HepG2 (cell line): ENCODE data around the gene F7. TPM values are rescaled to one million over a fixed set of nuclear protein-coding genes. Genes with fewer than 3 reads are reported as not detected.

Experiments
- ATAC-seq: fragments of 200-7000 bp; cut with Tn5 transposase; 3 replicates; pipeline ENCODE4 v1.9.1; 2020; ENCODE audit warnings: mild to moderate bottlenecking, moderate library complexity
- BruUV-seq: library from RNA; stranded (reverse); fragments of 400-500 nt; replicated peaks from 2 replicates; lab custom pipeline; 2021; lab: Mats Ljungman, UMichigan
- CTCF ChIA-PET: fragments of 300-600 bp; formaldehyde crosslinking; extraction: SDS; loops from one replicate; lab custom pipeline; 2021; ENCODE audit warnings: low total read pairs, inconsistent platforms, low intra/inter-chr PET ratio; lab: Yijun Ruan, JAX
- POLR2A ChIA-PET: fragments of 350-600 bp; sonication (Branson Sonifier 250); formaldehyde crosslinking; loops from one replicate; lab custom pipeline; 2020; ENCODE audit warnings: antibody characterized with exemption, inconsistent platforms; lab: Yijun Ruan, JAX
- DNase-seq: peaks from one replicate; pipeline ENCODE4 v3.0.0-alpha.2; 2015; ENCODE audit warnings: low spot score
- FAIRE-seq: peaks from 3 replicates; lab custom pipeline; 2011; peaks lifted over from hg19 to GRCh38; lab: Jason Lieb, UNC
- H2AFZ ChIP-seq: one replicate; pipeline ENCODE4 v1.6.1; 2011; ENCODE audit warnings: low read length, inconsistent platforms
- H3K27ac ChIP-seq: fragments of 300-600 bp; 3 replicates; pipeline ENCODE4 v1.8.0; 2011; ENCODE audit warnings: mixed run types, mild to moderate bottlenecking, mixed read lengths, low read length, inconsistent platforms; ENCODE audit not compliant: insufficient read depth; ENCODE audit errors: extremely low read length
- H3K27me3 ChIP-seq, 2 experiments: fragments of 200-600 bp in 1 of 2; 2 replicates in 1 of 2; 3 replicates in 1 of 2; pipeline versions ENCODE4 v1.6.0 to v1.8.0; 2011; ENCODE audit warnings: low read length in 2 of 2, mild to moderate bottlenecking in 2 of 2, moderate library complexity in 2 of 2, inconsistent platforms in 1 of 2; ENCODE audit not compliant: insufficient read depth in 2 of 2, control insufficient read depth in 1 of 2
- H3K36me3 ChIP-seq, 2 experiments: fragments of 200-600 bp in 1 of 2; replicated peaks in 1 of 2; 2 replicates in 1 of 2; 3 replicates in 1 of 2; pipeline versions ENCODE4 v1.5.1 to v1.8.0; 2011; ENCODE audit warnings: low read length in 2 of 2, inconsistent platforms in 1 of 2; ENCODE audit not compliant: insufficient read depth in 2 of 2, control insufficient read depth in 1 of 2
- H3K4me1 ChIP-seq: 2 replicates; pipeline ENCODE4 v1.5.1; 2012; ENCODE audit warnings: low read length, inconsistent platforms; ENCODE audit not compliant: insufficient read depth
- H3K4me2 ChIP-seq: 2 replicates; pipeline ENCODE4 v1.6.0; 2011; ENCODE audit warnings: low read depth, low read length, inconsistent platforms
- H3K4me3 ChIP-seq, 3 experiments: fragments of 200-600 bp in 1 of 3; sonication (generic), shearing (Covaris generic) in 1 of 3; replicated peaks in 1 of 3; 2 replicates each; pipeline ENCODE4 v1.5.1; 2011 to 2016; ENCODE audit warnings: low read length in 3 of 3, inconsistent platforms in 2 of 3, low read depth in 2 of 3, mild to moderate bottlenecking in 2 of 3, control low read depth in 1 of 3, mixed read lengths in 1 of 3; ENCODE audit not compliant: insufficient read depth in 1 of 3
- H3K79me2 ChIP-seq: one replicate; pipeline ENCODE4 v1.6.1; 2011; ENCODE audit warnings: low read length, inconsistent platforms; ENCODE audit not compliant: insufficient read depth
- H3K9ac ChIP-seq: 2 replicates; pipeline ENCODE4 v1.6.0; 2011; ENCODE audit warnings: mild to moderate bottlenecking, low read depth, low read length, inconsistent platforms; ENCODE audit not compliant: insufficient read depth
- H3K9me3 ChIP-seq: 2 replicates; pipeline ENCODE4 v1.5.1; 2012; ENCODE audit warnings: mild to moderate bottlenecking, low read length
- H4K20me1 ChIP-seq: 2 replicates; pipeline ENCODE4 v1.6.0; 2011; ENCODE audit warnings: inconsistent platforms, mild to moderate bottlenecking, low read length, moderate library complexity; ENCODE audit not compliant: insufficient read depth
- AGO1 ChIP-seq: fragments of 200-400 bp; formaldehyde crosslinking; IDR thresholded peaks from 2 replicates; pipeline ENCODE4 v1.6.1; 2017; ENCODE audit warnings: mild to moderate bottlenecking, low read depth, low read length, moderate library complexity; ENCODE audit not compliant: poor library complexity, severe bottlenecking
- NRL ChIP-seq: sonication (generic); formaldehyde crosslinking; IDR thresholded peaks from 2 replicates; pipeline ENCODE4 v1.5.0; 2020; ENCODE audit warnings: missing genetic modification reagents, mild to moderate bottlenecking, moderate library complexity, borderline replicate concordance
- SRY ChIP-seq: sonication (generic); formaldehyde crosslinking; IDR thresholded peaks from 2 replicates; pipeline ENCODE4 v1.8.0; 2022; ENCODE audit warnings: mild to moderate bottlenecking, missing genetic modification reagents
- TP53 ChIP-seq: sonication (generic); formaldehyde crosslinking; conservative IDR thresholded peaks from 2 replicates; pipeline ENCODE4 v1.4.0; 2020; ENCODE audit warnings: missing genetic modification reagents
- ZBTB14 ChIP-seq: sonication (generic); formaldehyde crosslinking; IDR thresholded peaks from 2 replicates; pipeline ENCODE4 v1.4.0; 2020; ENCODE audit warnings: missing genetic modification reagents
- ZNF318 ChIP-seq: sonication (generic); formaldehyde crosslinking; IDR thresholded peaks from 2 replicates; pipeline ENCODE4 v1.4.0; 2020; ENCODE audit warnings: mild to moderate bottlenecking, missing genetic modification reagents
- ZNF660 ChIP-seq: sonication (generic); formaldehyde crosslinking; IDR thresholded peaks from 2 replicates; pipeline ENCODE4 v1.5.1; 2020; ENCODE audit warnings: mild to moderate bottlenecking, low read depth, missing genetic modification reagents, borderline replicate concordance
- ZSCAN21 ChIP-seq: sonication (generic); formaldehyde crosslinking; IDR thresholded peaks from 2 replicates; pipeline ENCODE4 v1.8.0; 2022; ENCODE audit warnings: mild to moderate bottlenecking, missing genetic modification reagents, moderate library complexity, borderline replicate concordance
- WGBS: methylation state at CpG from one replicate; pipeline ENCODE4 v1.1.6; 2017; ENCODE audit warnings: low lambda C conversion rate; 5-methylcytosine and 5-hydroxymethylcytosine counted together
- in situ Hi-C: cut with HindIII; loops from 2 replicates; pipeline ENCODE4 v1.10.0; 2017; ENCODE audit warnings: low pct_unique_long_range_greater_than_20kb; ENCODE audit not compliant: extremely low pct_ligation_motif_present
- intact Hi-C: fragments of 100-400 bp; cut with micrococcal nuclease; formaldehyde crosslinking; loops from one replicate; pipeline ENCODE4 v1.10.0; 2022; ENCODE audit not compliant: unreplicated experiment
- polyA plus RNA-seq, 8 experiments: library from polyadenylated mRNA; depleted of rRNA in 3 of 8; stranded (reverse) in 7 of 8; unstranded in 1 of 8; fragments of >200 nt; fragmentation: Illumina TruSeq in 4 of 8; extraction: Trizol in 4 of 8; gene quantifications; 2 replicates each; pipeline versions ENCODE4 v1.2.1 to v1.2.3, GENCODE V29; 2011 to 2016; ENCODE audit warnings: low read depth in 4 of 8, missing spikeins in 1 of 8, mixed read lengths in 1 of 8; ENCODE audit not compliant: insufficient read depth in 1 of 8
- total RNA-seq, 5 experiments: library from RNA; depleted of rRNA; stranded (reverse); fragments of >200 nt; fragmentation: Illumina TruSeq; extraction: Trizol; gene quantifications; 2 replicates each; pipeline ENCODE4 v1.2.3, GENCODE V29; 2016; ENCODE audit warnings: low read depth in 1 of 5
- TF ChIP-seq, protein P1 (sequence below): sonication (generic); formaldehyde crosslinking; IDR thresholded peaks from 2 replicates; pipeline ENCODE4 v1.5.0; 2020; ENCODE audit warnings: missing genetic modification reagents, mild to moderate bottlenecking, borderline replicate concordance

The F7 gene
- total and polyA plus RNA-seq, 2 of the 13 experiments (the other 11 are each of a cell fraction or from before 2014, with no cell fraction given), result 12.6 to 26.5 TPM

GRCh38 chr13:113121183-113121927 lies 15.8 kb downstream of the F7 start:
- ChIA-PET CTCF (no interaction called here), POLR2A (interaction anchor here (0.6 to 3.2 kb wide), 2 partner anchors 18 to 154 kb away, joined by 4 to 71 read pairs; partner anchors contain the start of gene F7)
- FAIRE-seq (no peak), ATAC-seq (no peak), DNase-seq (no peak)
- Histone ChIP-seq H3K36me3 (peaks cover 0 to 1% of the 10 kb centered on the region in 2 experiments; a peak in 2 of 5 replicates), H3K27me3 (no peaks in the 10 kb centered on the region; a peak in 1 of 5 replicates), H4K20me1 (peaks cover 4% of the 10 kb centered on the region; the same call in 1 of the 2 replicates), H3K4me3 (no peak overlapping the region), H3K4me2 (no peak overlapping the region), H3K4me1 (peaks cover 34% of the 10 kb centered on the region), H3K9me3 (no peaks in the 10 kb centered on the region), H3K27ac (no peak overlapping the region), H3K79me2 (peaks cover 28% of the 10 kb centered on the region), H2AFZ (no peak overlapping the region), H3K9ac (no peak overlapping the region)
- WGBS, result 96% methylated on average over 15 of the region's 24 CpGs
- in situ Hi-C loops, result loop anchor here (5.0 kb wide), 1 partner anchor 84 kb away; no protein-coding TSS in a partner anchor
- BruUV-seq, result no TSS peak
- intact Hi-C loops, result loop anchor here (5.0 kb wide), 2 partner anchors 61 to 179 kb away; no protein-coding TSS in a partner anchor
- TF ChIP-seq ZNF318 (CRISPR knock-in tag), result 0 out of 2 replicates have a peak, but pooled peaks have one; percentile 33
- no peak for TF ChIP-seq ZBTB14 (CRISPR knock-in tag)
- peak; percentile 66 for TF ChIP-seq AGO1
- no peak for TF ChIP-seq ZNF660 (CRISPR knock-in tag)
- no peak; the same call in 1 of the 2 replicates for TF ChIP-seq NRL
- TF ChIP-seq TP53 (CRISPR knock-in tag), result 0 out of 2 replicates have a peak, but pooled peaks have one; percentile 29
- no peak for TF ChIP-seq ZSCAN21
- TF ChIP-seq, protein P1, sequence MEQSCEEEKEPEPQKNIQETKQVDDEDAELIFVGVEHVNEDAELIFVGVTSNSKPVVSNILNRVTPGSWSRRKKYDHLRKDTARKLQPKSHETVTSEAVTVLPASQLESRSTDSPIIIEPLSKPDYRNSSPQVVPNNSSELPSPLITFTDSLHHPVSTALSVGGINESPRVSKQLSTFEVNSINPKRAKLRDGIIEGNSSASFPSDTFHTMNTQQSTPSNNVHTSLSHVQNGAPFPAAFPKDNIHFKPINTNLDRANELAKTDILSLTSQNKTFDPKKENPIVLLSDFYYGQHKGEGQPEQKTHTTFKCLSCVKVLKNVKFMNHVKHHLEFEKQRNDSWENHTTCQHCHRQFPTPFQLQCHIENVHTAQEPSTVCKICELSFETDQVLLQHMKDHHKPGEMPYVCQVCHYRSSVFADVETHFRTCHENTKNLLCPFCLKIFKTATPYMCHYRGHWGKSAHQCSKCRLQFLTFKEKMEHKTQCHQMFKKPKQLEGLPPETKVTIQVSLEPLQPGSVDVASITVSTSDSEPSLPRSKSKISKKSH (CRISPR knock-in tag), result peak; percentile 21; the same call in 1 of the 2 replicates
- 0 out of 2 replicates have a peak, but pooled peaks have one; percentile 63 for TF ChIP-seq SRY (CRISPR knock-in tag)
